PC-3 (cell line): ENCODE measurements around the gene CCDC194.

Experiments used
- EZH2 ChIP-seq: fragments of 300-600 bp; sonication (generic); IDR thresholded peaks from one replicate; pipeline ENCODE4 v1.6.1; 2017; ENCODE audit warnings: antibody characterized with exemption, mild to moderate bottlenecking, low read length; ENCODE audit not compliant: unreplicated experiment
- TF ChIP-seq, protein P1 (sequence below): fragments of 300-600 bp; sonication (generic); conservative IDR thresholded peaks from 2 replicates; pipeline ENCODE4 v1.5.1; 2017; ENCODE audit warnings: antibody characterized with exemption, low read depth, mild to moderate bottlenecking, low read length

DNA sequence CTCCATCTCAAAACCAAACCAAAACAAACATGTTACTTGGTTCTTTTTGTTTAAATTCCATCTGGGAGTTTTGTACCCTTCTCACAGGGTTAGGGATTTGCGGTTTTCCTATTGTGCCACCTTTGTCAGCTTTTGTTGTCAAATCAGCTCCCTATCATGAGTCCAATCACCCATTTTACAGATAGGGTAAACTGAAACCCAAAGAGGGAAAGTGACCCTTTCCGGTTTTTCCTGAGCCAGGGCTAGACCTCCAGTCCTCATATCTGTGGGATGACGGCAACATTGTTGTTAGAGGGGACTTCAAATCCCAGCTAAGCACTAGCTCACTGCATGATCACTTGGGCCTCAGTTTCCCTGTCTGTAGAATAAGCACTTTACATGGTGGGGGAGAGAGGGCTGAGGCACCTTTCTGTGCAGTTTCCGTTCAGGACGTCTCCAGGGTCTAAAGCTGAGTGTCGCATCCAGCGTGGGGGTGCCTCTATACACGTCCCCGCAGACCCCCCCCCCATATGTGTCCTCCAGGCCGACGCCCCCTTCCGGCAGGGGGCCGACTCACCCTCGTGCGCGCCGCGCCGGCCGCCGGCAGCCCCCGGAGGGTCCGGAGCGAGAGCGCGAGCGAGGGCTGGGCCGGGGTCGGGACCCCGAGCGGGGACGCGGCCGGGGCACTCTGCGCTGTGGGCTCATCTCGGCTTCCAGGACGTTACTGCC is 3.9 kb downstream of the CCDC194 start:
- TF ChIP-seq, protein P1, sequence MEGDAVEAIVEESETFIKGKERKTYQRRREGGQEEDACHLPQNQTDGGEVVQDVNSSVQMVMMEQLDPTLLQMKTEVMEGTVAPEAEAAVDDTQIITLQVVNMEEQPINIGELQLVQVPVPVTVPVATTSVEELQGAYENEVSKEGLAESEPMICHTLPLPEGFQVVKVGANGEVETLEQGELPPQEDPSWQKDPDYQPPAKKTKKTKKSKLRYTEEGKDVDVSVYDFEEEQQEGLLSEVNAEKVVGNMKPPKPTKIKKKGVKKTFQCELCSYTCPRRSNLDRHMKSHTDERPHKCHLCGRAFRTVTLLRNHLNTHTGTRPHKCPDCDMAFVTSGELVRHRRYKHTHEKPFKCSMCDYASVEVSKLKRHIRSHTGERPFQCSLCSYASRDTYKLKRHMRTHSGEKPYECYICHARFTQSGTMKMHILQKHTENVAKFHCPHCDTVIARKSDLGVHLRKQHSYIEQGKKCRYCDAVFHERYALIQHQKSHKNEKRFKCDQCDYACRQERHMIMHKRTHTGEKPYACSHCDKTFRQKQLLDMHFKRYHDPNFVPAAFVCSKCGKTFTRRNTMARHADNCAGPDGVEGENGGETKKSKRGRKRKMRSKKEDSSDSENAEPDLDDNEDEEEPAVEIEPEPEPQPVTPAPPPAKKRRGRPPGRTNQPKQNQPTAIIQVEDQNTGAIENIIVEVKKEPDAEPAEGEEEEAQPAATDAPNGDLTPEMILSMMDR, result no peak
- TF ChIP-seq EZH2, result no peak
